ENCODE data around the gene ZNF429. TPM values are rescaled to one million over a fixed set of nuclear protein-coding genes. Genes with fewer than 3 reads are reported as not detected.
"Not testable (repeated sequence)": the region's sequence is repeated elsewhere in the genome, so short reads cannot be mapped to it uniquely, and the experiment has no call there.

Gene ZNF429
- total and polyA plus RNA-seq, 2 experiments from 2014 or later = 30.3 to 53.9 TPM

- no peak for DNase-seq (ENCODE audit: low read depth in 1 of 2, low spot score in 1 of 2)
- TF ChIP-seq CTCF (IDR thresholded peaks at IDR 0.05; ENCODE audit: low read depth, low read length) = no peak
- Histone ChIP-seq H3K36me3 (no peaks in the 10 kb centered on the region), H3K4me1 (ENCODE audit: low read depth) (peaks cover 7% of the 10 kb centered on the region), H3K4me3 (no peak overlapping the region), H3K27me3 (no peaks in the 10 kb centered on the region), H3K9me3 (ENCODE audit: low read depth) (no peaks in the 10 kb centered on the region), H3K27ac (no peak overlapping the region)
Observed at GRCh38 chr19:21593008-21593481, 87.6 kb downstream of the ZNF429 start.

- peaks cover 7% of the 10 kb centered on the region for H3K4me1 ChIP-seq (ENCODE audit: low read depth)
- TF ChIP-seq CTCF (IDR thresholded peaks at IDR 0.05; ENCODE audit: low read depth, low read length) = no peak
- DNase-seq (ENCODE audit: low read depth in 1 of 2, low spot score in 1 of 2) = no peak
- H3K27ac ChIP-seq = no peak overlapping the region
- H3K4me3 ChIP-seq = no peak overlapping the region
- no peaks in the 10 kb centered on the region for H3K36me3 ChIP-seq
- no peaks in the 10 kb centered on the region for H3K9me3 ChIP-seq (ENCODE audit: low read depth)
- no peaks in the 10 kb centered on the region for H3K27me3 ChIP-seq
Observed at GRCh38 chr19:21593502-21593901, 88.1 kb downstream of the ZNF429 start.

- DNase-seq (ENCODE audit: low read depth in 1 of 2, low spot score in 1 of 2) = no peak
- Histone ChIP-seq H3K36me3 (no peaks in the 10 kb centered on the region), H3K4me1 (ENCODE audit: low read depth) (peaks cover 7% of the 10 kb centered on the region), H3K4me3 (no peak overlapping the region), H3K27ac (no peak overlapping the region), H3K9me3 (ENCODE audit: low read depth) (no peaks in the 10 kb centered on the region), H3K27me3 (no peaks in the 10 kb centered on the region)
- TF ChIP-seq CTCF (IDR thresholded peaks at IDR 0.05; ENCODE audit: low read depth, low read length) = no peak
Observed at GRCh38 chr19:21593934-21594820, 88.8 kb downstream of the ZNF429 start.

- Histone ChIP-seq H3K4me1 (ENCODE audit: low read depth) (peaks cover 6% of the 10 kb centered on the region), H3K9me3 (ENCODE audit: low read depth) (no peaks in the 10 kb centered on the region), H3K27me3 (no peaks in the 10 kb centered on the region), H3K36me3 (no peaks in the 10 kb centered on the region), H3K27ac (no peak overlapping the region), H3K4me3 (no peak overlapping the region)
- no peak for DNase-seq (ENCODE audit: low read depth in 1 of 2, low spot score in 1 of 2)
- no peak for TF ChIP-seq CTCF (IDR thresholded peaks at IDR 0.05; ENCODE audit: low read depth, low read length)
Observed at GRCh38 chr19:21595185-21595584, 89.8 kb downstream of the ZNF429 start.

GRCh38 chr19:21602082-21602658 is 96.8 kb downstream of the ZNF429 start:
- Histone ChIP-seq H3K27me3 (no peaks in the 10 kb centered on the region), H3K9me3 (ENCODE audit: low read depth) (no peaks in the 10 kb centered on the region), H3K27ac (peak overlapping the region; percentile 72), H3K4me1 (ENCODE audit: low read depth) (peaks cover 28% of the 10 kb centered on the region), H3K36me3 (no peaks in the 10 kb centered on the region), H3K4me3 (no peak overlapping the region)
- TF ChIP-seq CTCF (IDR thresholded peaks at IDR 0.05; ENCODE audit: low read depth, low read length) = no peak
- DNase-seq (ENCODE audit: low read depth in 1 of 2, low spot score in 1 of 2) = no peak

GRCh38 chr19:21602659-21603430 is 97.4 kb downstream of the ZNF429 start:
- not testable (repeated sequence) for H3K9me3 ChIP-seq (ENCODE audit: low read depth); H3K27me3 ChIP-seq; H3K4me3 ChIP-seq; DNase-seq (ENCODE audit: low read depth in 1 of 2, low spot score in 1 of 2); H3K36me3 ChIP-seq
- peaks cover 28% of the 10 kb centered on the region for H3K4me1 ChIP-seq (ENCODE audit: low read depth)
- H3K27ac ChIP-seq = peak overlapping the region; percentile 72
